H9 (cell line): ENCODE data around the gene CD8A. TPM values are rescaled to one million over a fixed set of nuclear protein-coding genes. Genes with fewer than 3 reads are reported as not detected.
A peak's percentile ranks its signal among the peaks of the same experiment; 100 is the strongest.

Experiments used
- DNase-seq: peaks from one replicate; pipeline ENCODE4 v3.0.0-alpha.2; 2017
- H2AFZ ChIP-seq: one replicate; pipeline ENCODE4 v1.6.1; 2013; ENCODE audit warnings: mild to moderate bottlenecking, low read length, control low read depth, moderate library complexity
- H2AK5ac ChIP-seq: 2 replicates; pipeline ENCODE4 v1.6.1; 2013; ENCODE audit warnings: low read length, control low read depth, mixed read lengths; ENCODE audit not compliant: insufficient read length
- H2BK120ac ChIP-seq: one replicate; pipeline ENCODE4 v1.6.1; 2013; ENCODE audit warnings: low read depth, mild to moderate bottlenecking, low read length, control low read depth, inconsistent platforms; ENCODE audit not compliant: poor library complexity, severe bottlenecking
- H2BK12ac ChIP-seq: 2 replicates; pipeline ENCODE4 v1.6.1; 2013; ENCODE audit warnings: low read length, control low read depth, mixed read lengths, low read depth; ENCODE audit not compliant: insufficient read length
- H2BK15ac ChIP-seq: 2 replicates; pipeline ENCODE4 v1.6.1; 2013; ENCODE audit warnings: low read depth, low read length, control low read depth
- H2BK20ac ChIP-seq: one replicate; pipeline ENCODE4 v1.6.1; 2013; ENCODE audit warnings: low read depth, mild to moderate bottlenecking, low read length, control low read depth, inconsistent platforms; ENCODE audit not compliant: poor library complexity, severe bottlenecking
- H2BK5ac ChIP-seq: 2 replicates; pipeline ENCODE4 v1.6.1; 2013; ENCODE audit warnings: low read length, control low read depth, mixed read lengths; ENCODE audit not compliant: insufficient read length
- H3K14ac ChIP-seq: 2 replicates; pipeline ENCODE4 v1.6.1; 2013; ENCODE audit warnings: low read length, control low read depth; ENCODE audit not compliant: insufficient read depth
- H3K18ac ChIP-seq: 2 replicates; pipeline ENCODE4 v1.6.1; 2013; ENCODE audit warnings: low read depth, mild to moderate bottlenecking, mixed read lengths, low read length, control low read depth; ENCODE audit not compliant: insufficient read length
- H3K23ac ChIP-seq: 2 replicates; pipeline ENCODE4 v1.6.1; 2013; ENCODE audit warnings: low read length, control low read depth, mixed read lengths, low read depth; ENCODE audit not compliant: insufficient read length
- H3K23me2 ChIP-seq: 2 replicates; pipeline ENCODE4 v1.6.1; 2013; ENCODE audit warnings: low read depth, mild to moderate bottlenecking, mixed read lengths, low read length, control low read depth; ENCODE audit not compliant: insufficient read length, poor library complexity, severe bottlenecking
- H3K27ac ChIP-seq: 2 replicates; pipeline ENCODE4 v1.5.1; 2013; ENCODE audit warnings: low read length, control low read depth, mixed read lengths, low read depth; ENCODE audit not compliant: insufficient read length
- H3K27me3 ChIP-seq: 2 replicates; pipeline ENCODE4 v1.6.1; 2013; ENCODE audit warnings: low read length, control low read depth, inconsistent platforms; ENCODE audit not compliant: insufficient read depth
- H3K4ac ChIP-seq: 2 replicates; pipeline ENCODE4 v1.6.1; 2013; ENCODE audit warnings: low read depth, mild to moderate bottlenecking, control low read depth, inconsistent platforms, low read length, moderate library complexity
- H3K4me1 ChIP-seq: 2 replicates; pipeline ENCODE4 v1.6.1; 2013; ENCODE audit warnings: low read length, control low read depth, inconsistent platforms; ENCODE audit not compliant: insufficient read depth
- H3K4me2 ChIP-seq: 2 replicates; pipeline ENCODE4 v1.6.1; 2013; ENCODE audit warnings: low read length, control low read depth, mixed read lengths; ENCODE audit not compliant: insufficient read length, insufficient read depth
- H3K56ac ChIP-seq: 2 replicates; pipeline ENCODE4 v1.6.1; 2013; ENCODE audit warnings: low read depth, mild to moderate bottlenecking, mixed read lengths, low read length, control low read depth; ENCODE audit not compliant: insufficient read length
- H3K79me1 ChIP-seq: 2 replicates; pipeline ENCODE4 v1.6.1; 2013; ENCODE audit warnings: low read depth, mild to moderate bottlenecking, moderate library complexity, low read length, control low read depth, inconsistent platforms; ENCODE audit not compliant: insufficient read depth, poor library complexity, severe bottlenecking
- H3K79me2 ChIP-seq: 2 replicates; pipeline ENCODE4 v1.6.1; 2013; ENCODE audit warnings: low read length, control low read depth, inconsistent platforms; ENCODE audit not compliant: insufficient read depth
- H3K9ac ChIP-seq: 2 replicates; pipeline ENCODE4 v1.6.1; 2013; ENCODE audit warnings: low read length, control low read depth, mixed read lengths; ENCODE audit not compliant: insufficient read length; ENCODE audit errors: extremely low read depth
- H3K9me3 ChIP-seq: one replicate; pipeline ENCODE4 v1.6.1; 2013; ENCODE audit warnings: low read depth, low read length, inconsistent platforms; ENCODE audit not compliant: control insufficient read depth
- H3T11ph ChIP-seq: one replicate; pipeline ENCODE4 v1.6.1; 2013; ENCODE audit warnings: mild to moderate bottlenecking, low read length, control low read depth, inconsistent platforms
- H4K20me1 ChIP-seq: one replicate; pipeline ENCODE4 v1.6.1; 2013; ENCODE audit not compliant: control insufficient read depth, insufficient read length, insufficient read depth
- H4K5ac ChIP-seq: 2 replicates; pipeline ENCODE4 v1.6.1; 2013; ENCODE audit warnings: low read depth, mild to moderate bottlenecking, mixed read lengths, low read length, control low read depth; ENCODE audit not compliant: insufficient read length
- H4K8ac ChIP-seq: replicated peaks from 2 replicates; pipeline ENCODE4 v1.6.1; 2013; ENCODE audit warnings: low read length, control low read depth, mixed read lengths, low read depth; ENCODE audit not compliant: insufficient read length
- H4K91ac ChIP-seq: 2 replicates; pipeline ENCODE4 v1.6.1; 2013; ENCODE audit warnings: low read depth, mild to moderate bottlenecking, moderate library complexity, mixed read lengths, low read length, control low read depth; ENCODE audit not compliant: insufficient read length
- H3K27ac Mint-ChIP-seq, 3 experiments: 2 replicates in 2 of 3; 3 replicates in 1 of 3; pipeline ENCODE4 v1.8.0; 2020 to 2021; ENCODE audit warnings: mixed read lengths in 3 of 3, mild to moderate bottlenecking in 1 of 3, moderate library complexity in 1 of 3
- H3K27me3 Mint-ChIP-seq: 2 replicates; pipeline ENCODE4 v1.8.0; 2021; ENCODE audit warnings: low read depth, mild to moderate bottlenecking, moderate library complexity, mixed read lengths
- H3K36me3 Mint-ChIP-seq, 3 experiments: 2 replicates in 2 of 3; 3 replicates in 1 of 3; pipeline ENCODE4 v1.8.0; 2020 to 2021; ENCODE audit warnings: low read depth in 3 of 3, mixed read lengths in 3 of 3; ENCODE audit not compliant: insufficient read depth in 1 of 3
- H3K4me1 Mint-ChIP-seq, 2 experiments: 2 replicates each; pipeline ENCODE4 v1.8.0; 2020; ENCODE audit warnings: mixed read lengths in 2 of 2
- H3K4me3 Mint-ChIP-seq, 2 experiments: 2 replicates in 1 of 2; 3 replicates in 1 of 2; pipeline ENCODE4 v1.8.0; 2020 to 2021; ENCODE audit warnings: mild to moderate bottlenecking in 2 of 2, mixed read lengths in 2 of 2, moderate library complexity in 1 of 2
- H3K9me3 Mint-ChIP-seq, 2 experiments: 2 replicates in 1 of 2; 3 replicates in 1 of 2; pipeline ENCODE4 v1.8.0; 2020; ENCODE audit warnings: mild to moderate bottlenecking in 2 of 2, mixed read lengths in 2 of 2, moderate library complexity in 1 of 2
- WGBS: extraction: QIAGEN DNeasy Blood & Tissue Kit; methylation state at CpG from one replicate; pipeline ENCODE4 v1.1.7; 2013; ENCODE audit warnings: missing lambda C conversion rate, low lambda C conversion rate, mixed read lengths; ENCODE audit not compliant: insufficient read length; ENCODE audit errors: extremely low coverage; 5-methylcytosine and 5-hydroxymethylcytosine counted together
- total RNA-seq: library from RNA; stranded (reverse); gene quantifications from 2 replicates; pipeline ENCODE4 v1.2.1, GENCODE V29; 2021
- TF ChIP-seq, protein P1 (sequence below): fragments of 200-600 bp; sonication (generic); conservative IDR thresholded peaks from 3 replicates; pipeline ENCODE4 v1.8.0; 2021; ENCODE audit warnings: antibody characterized with exemption, mild to moderate bottlenecking

The CD8A gene
- total RNA-seq, 1 experiment from 2014 or later = not detected

DNA sequence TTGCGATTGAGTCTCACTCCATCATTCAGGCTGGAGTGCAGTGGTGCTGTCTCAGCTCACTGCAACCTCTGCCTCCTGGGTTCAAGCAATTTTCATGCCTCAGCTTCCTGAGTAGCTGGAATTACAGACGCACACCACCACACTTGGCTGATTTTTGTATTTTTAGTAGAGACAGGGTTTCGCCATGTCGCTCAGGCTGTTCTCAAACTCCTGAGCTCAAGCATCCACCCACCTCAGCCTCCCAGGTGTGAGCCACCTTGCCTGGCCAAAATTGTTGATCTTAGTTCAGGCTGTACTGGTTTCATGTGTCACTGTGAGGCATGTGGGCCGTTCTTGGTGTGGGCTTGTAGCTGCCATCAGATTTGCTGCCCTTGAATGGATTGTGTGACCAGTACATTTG is 18.1 kb downstream of the CD8A start:
- no peaks in the 10 kb centered on the region for H3K79me2 ChIP-seq
- H3K14ac ChIP-seq = no peak overlapping the region
- no peak overlapping the region for H3K27ac ChIP-seq
- no peak for DNase-seq
- peaks cover 3% of the 10 kb centered on the region for H3K79me1 ChIP-seq
- H2AK5ac ChIP-seq = no peak overlapping the region
- no peak overlapping the region for H2BK15ac ChIP-seq
- no peaks in the 10 kb centered on the region for H4K20me1 ChIP-seq
- H3K23ac ChIP-seq = no peak overlapping the region
- H2BK120ac ChIP-seq = no peak overlapping the region
- no peak overlapping the region for H4K91ac ChIP-seq
- no peak overlapping the region for H4K5ac ChIP-seq
- Mint-ChIP-seq H3K4me3 (no peak overlapping the region), H3K36me3 (peaks cover 14 to 66% (median 54%) of the 10 kb centered on the region in 3 experiments), H3K9me3 (no peaks in the 10 kb centered on the region), H3K27me3 (no peaks in the 10 kb centered on the region), H3K4me1 (peaks cover 5 to 21% of the 10 kb centered on the region in 2 experiments; a peak in 3 of 4 replicates), H3K27ac (peak overlapping the region in 1 of 3 experiments; percentile 3; a peak in 1 of 7 replicates)
- no peak overlapping the region for H4K8ac ChIP-seq
- H3K18ac ChIP-seq = no peak overlapping the region
- H3K4ac ChIP-seq = no peak overlapping the region
- no peak overlapping the region for H3K56ac ChIP-seq
- no peak overlapping the region for H2BK12ac ChIP-seq
- no peak overlapping the region for H3K4me2 ChIP-seq
- H3K9ac ChIP-seq = no peak overlapping the region
- no peak overlapping the region for H2AFZ ChIP-seq
- no peaks in the 10 kb centered on the region for H3K4me1 ChIP-seq
- H2BK5ac ChIP-seq = no peak overlapping the region
- no peaks in the 10 kb centered on the region for H3K27me3 ChIP-seq
- H3K9me3 ChIP-seq = no peaks in the 10 kb centered on the region
- no peak overlapping the region for H2BK20ac ChIP-seq
- no peak overlapping the region for H3T11ph ChIP-seq
- TF ChIP-seq, protein P1, sequence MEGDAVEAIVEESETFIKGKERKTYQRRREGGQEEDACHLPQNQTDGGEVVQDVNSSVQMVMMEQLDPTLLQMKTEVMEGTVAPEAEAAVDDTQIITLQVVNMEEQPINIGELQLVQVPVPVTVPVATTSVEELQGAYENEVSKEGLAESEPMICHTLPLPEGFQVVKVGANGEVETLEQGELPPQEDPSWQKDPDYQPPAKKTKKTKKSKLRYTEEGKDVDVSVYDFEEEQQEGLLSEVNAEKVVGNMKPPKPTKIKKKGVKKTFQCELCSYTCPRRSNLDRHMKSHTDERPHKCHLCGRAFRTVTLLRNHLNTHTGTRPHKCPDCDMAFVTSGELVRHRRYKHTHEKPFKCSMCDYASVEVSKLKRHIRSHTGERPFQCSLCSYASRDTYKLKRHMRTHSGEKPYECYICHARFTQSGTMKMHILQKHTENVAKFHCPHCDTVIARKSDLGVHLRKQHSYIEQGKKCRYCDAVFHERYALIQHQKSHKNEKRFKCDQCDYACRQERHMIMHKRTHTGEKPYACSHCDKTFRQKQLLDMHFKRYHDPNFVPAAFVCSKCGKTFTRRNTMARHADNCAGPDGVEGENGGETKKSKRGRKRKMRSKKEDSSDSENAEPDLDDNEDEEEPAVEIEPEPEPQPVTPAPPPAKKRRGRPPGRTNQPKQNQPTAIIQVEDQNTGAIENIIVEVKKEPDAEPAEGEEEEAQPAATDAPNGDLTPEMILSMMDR = no peak
- peaks cover 2% of the 10 kb centered on the region for H3K23me2 ChIP-seq
- WGBS = no CpG with 5 or more reads among the region's 5 CpGs
